DOHH2 (cell line): ENCODE measurements around the gene ADGRL3.

Source experiments
- H3F3A ChIP-seq: fragments of 200-600 bp; sonication (generic), shearing (Covaris generic); 2 replicates; pipeline ENCODE4 v1.6.0; 2016; ENCODE audit warnings: antibody characterized with exemption, mild to moderate bottlenecking; ENCODE audit not compliant: control insufficient read depth, insufficient read depth
- H3K27ac ChIP-seq: fragments of 200-600 bp; sonication (generic); 2 replicates; pipeline ENCODE4 v1.5.1; 2014; ENCODE audit warnings: low read depth, mild to moderate bottlenecking, low read length, moderate library complexity
- H3K27me3 ChIP-seq: fragments of 200-600 bp; sonication (generic); 2 replicates; pipeline ENCODE4 v1.6.1; 2014; ENCODE audit warnings: mild to moderate bottlenecking, low read length, mixed read lengths; ENCODE audit not compliant: control insufficient read depth
- H3K36me3 ChIP-seq: fragments of 200-600 bp; sonication (generic); 2 replicates; pipeline ENCODE4 v1.6.1; 2014; ENCODE audit warnings: mild to moderate bottlenecking, low read length, moderate library complexity, mixed read lengths; ENCODE audit not compliant: control insufficient read depth
- H3K4me1 ChIP-seq: fragments of 200-600 bp; sonication (generic); 2 replicates; pipeline ENCODE4 v1.6.1; 2014; ENCODE audit warnings: mild to moderate bottlenecking, low read length, mixed read lengths; ENCODE audit not compliant: control insufficient read depth
- H3K4me2 ChIP-seq: fragments of 200-600 bp; sonication (generic); 2 replicates; pipeline ENCODE4 v1.6.0; 2014; ENCODE audit warnings: mild to moderate bottlenecking, low read length, moderate library complexity
- H3K4me3 ChIP-seq: fragments of 200-600 bp; sonication (generic); 2 replicates; pipeline ENCODE4 v1.5.1; 2014; ENCODE audit warnings: mild to moderate bottlenecking, low read length, mixed read lengths
- H3K79me2 ChIP-seq: fragments of 200-600 bp; sonication (generic); 2 replicates; pipeline ENCODE4 v1.6.1; 2014; ENCODE audit warnings: mild to moderate bottlenecking, low read length, mixed read lengths; ENCODE audit not compliant: control insufficient read depth
- H3K9me2 ChIP-seq: fragments of 200-600 bp; sonication (generic); replicated peaks from 2 replicates; pipeline ENCODE4 v1.6.1; 2014; ENCODE audit warnings: mild to moderate bottlenecking, low read length, mixed read lengths; ENCODE audit not compliant: control insufficient read depth
- H3K9me3 ChIP-seq: fragments of 200-600 bp; sonication (generic); 2 replicates; pipeline ENCODE4 v1.6.1; 2014; ENCODE audit warnings: antibody characterized with exemption, low read length, mixed read lengths; ENCODE audit not compliant: control insufficient read depth, insufficient read depth
- H4K20me1 ChIP-seq: fragments of 200-600 bp; sonication (generic); 2 replicates; pipeline ENCODE4 v1.6.0; 2014; ENCODE audit warnings: low read depth, mild to moderate bottlenecking, antibody characterized with exemption, low read length, moderate library complexity; ENCODE audit not compliant: control insufficient read depth, insufficient read depth
- CTCF ChIP-seq: fragments of 200-600 bp; sonication (generic); IDR thresholded peaks from one replicate; pipeline ENCODE4 v1.5.1; 2014; ENCODE audit warnings: antibody characterized with exemption, mild to moderate bottlenecking, low read depth, low read length; ENCODE audit not compliant: poor library complexity, severe bottlenecking
- EZH2phosphoT487 ChIP-seq: fragments of 200-600 bp; sonication (generic); IDR thresholded peaks from 2 replicates; pipeline ENCODE4 v1.6.1; 2017; ENCODE audit warnings: borderline replicate concordance, mild to moderate bottlenecking, antibody characterized with exemption, low read length, moderate library complexity, mixed read lengths

Gene ADGRL3

GRCh38 chr4:61827907-61828391 lies 627.8 kb downstream of the ADGRL3 start:
- no peaks in the 10 kb centered on the region for H3K79me2 ChIP-seq
- H3K9me2 ChIP-seq, result no peaks in the 10 kb centered on the region
- H3K4me3 ChIP-seq, result no peak overlapping the region
- H4K20me1 ChIP-seq, result no peaks in the 10 kb centered on the region
- TF ChIP-seq EZH2phosphoT487 (no peak), CTCF (no peak)
- no peaks in the 10 kb centered on the region for H3F3A ChIP-seq
- no peaks in the 10 kb centered on the region for H3K4me1 ChIP-seq
- H3K27me3 ChIP-seq, result no peaks in the 10 kb centered on the region
- H3K4me2 ChIP-seq, result no peak overlapping the region
- no peaks in the 10 kb centered on the region for H3K36me3 ChIP-seq
- no peaks in the 10 kb centered on the region; the same call in 1 of the 2 replicates for H3K9me3 ChIP-seq
- no peak overlapping the region for H3K27ac ChIP-seq

GRCh38 chr4:61828960-61829359 lies 628.8 kb downstream of the ADGRL3 start:
- no peaks in the 10 kb centered on the region; the same call in 1 of the 2 replicates for H3K9me3 ChIP-seq
- no peak overlapping the region for H3K27ac ChIP-seq
- H3K4me2 ChIP-seq, result no peak overlapping the region
- H3K4me1 ChIP-seq, result no peaks in the 10 kb centered on the region
- TF ChIP-seq CTCF (no peak), EZH2phosphoT487 (no peak)
- no peak overlapping the region for H3K4me3 ChIP-seq
- no peaks in the 10 kb centered on the region for H3K36me3 ChIP-seq
- H3F3A ChIP-seq, result no peaks in the 10 kb centered on the region
- no peaks in the 10 kb centered on the region for H3K79me2 ChIP-seq
- H3K27me3 ChIP-seq, result no peaks in the 10 kb centered on the region
- no peaks in the 10 kb centered on the region for H3K9me2 ChIP-seq
- H4K20me1 ChIP-seq, result no peaks in the 10 kb centered on the region

- Histone ChIP-seq H3K9me2 (no peaks in the 10 kb centered on the region), H3K4me2 (no peak overlapping the region), H3K36me3 (no peaks in the 10 kb centered on the region), H3K27me3 (no peaks in the 10 kb centered on the region), H3K9me3 (no peaks in the 10 kb centered on the region), H3K27ac (no peak overlapping the region), H3K79me2 (no peaks in the 10 kb centered on the region), H3F3A (no peaks in the 10 kb centered on the region), H3K4me3 (no peak overlapping the region), H4K20me1 (no peaks in the 10 kb centered on the region), H3K4me1 (no peaks in the 10 kb centered on the region)
- TF ChIP-seq CTCF, result no peak
Measured at GRCh38 chr4:61831987-61832386, 631.9 kb downstream of the ADGRL3 start.

GRCh38 chr4:61837395-61837794 lies 637.3 kb downstream of the ADGRL3 start:
- Histone ChIP-seq H3K4me2 (no peak overlapping the region), H3K4me3 (no peak overlapping the region)

More at GRCh38 chr4:61837395-61837794, 637.3 kb downstream of the ADGRL3 start:
- Histone ChIP-seq H4K20me1 (no peaks in the 10 kb centered on the region), H3K9me3 (no peaks in the 10 kb centered on the region), H3K27me3 (no peaks in the 10 kb centered on the region), H3K4me1 (no peaks in the 10 kb centered on the region), H3F3A (no peaks in the 10 kb centered on the region), H3K9me2 (no peaks in the 10 kb centered on the region), H3K36me3 (no peaks in the 10 kb centered on the region), H3K79me2 (no peaks in the 10 kb centered on the region), H3K27ac (no peak overlapping the region)
- TF ChIP-seq EZH2phosphoT487 (no peak), CTCF (no peak)
